Hematopoietic multipotent progenitor cell treated with erythropoietin and hydrocortisone succinate and interleukin-3 and kit ligand, for 15 days (in vitro differentiated cells): ENCODE results near the gene DDB1.
A peak's percentile ranks its signal among the peaks of the same experiment; 100 is the strongest.

Experiments used
- DNase-seq: peaks from one replicate; pipeline ENCODE4 v3.0.0-alpha.2; 2015; ENCODE audit warnings: low spot score

DDB1 gene

DNA sequence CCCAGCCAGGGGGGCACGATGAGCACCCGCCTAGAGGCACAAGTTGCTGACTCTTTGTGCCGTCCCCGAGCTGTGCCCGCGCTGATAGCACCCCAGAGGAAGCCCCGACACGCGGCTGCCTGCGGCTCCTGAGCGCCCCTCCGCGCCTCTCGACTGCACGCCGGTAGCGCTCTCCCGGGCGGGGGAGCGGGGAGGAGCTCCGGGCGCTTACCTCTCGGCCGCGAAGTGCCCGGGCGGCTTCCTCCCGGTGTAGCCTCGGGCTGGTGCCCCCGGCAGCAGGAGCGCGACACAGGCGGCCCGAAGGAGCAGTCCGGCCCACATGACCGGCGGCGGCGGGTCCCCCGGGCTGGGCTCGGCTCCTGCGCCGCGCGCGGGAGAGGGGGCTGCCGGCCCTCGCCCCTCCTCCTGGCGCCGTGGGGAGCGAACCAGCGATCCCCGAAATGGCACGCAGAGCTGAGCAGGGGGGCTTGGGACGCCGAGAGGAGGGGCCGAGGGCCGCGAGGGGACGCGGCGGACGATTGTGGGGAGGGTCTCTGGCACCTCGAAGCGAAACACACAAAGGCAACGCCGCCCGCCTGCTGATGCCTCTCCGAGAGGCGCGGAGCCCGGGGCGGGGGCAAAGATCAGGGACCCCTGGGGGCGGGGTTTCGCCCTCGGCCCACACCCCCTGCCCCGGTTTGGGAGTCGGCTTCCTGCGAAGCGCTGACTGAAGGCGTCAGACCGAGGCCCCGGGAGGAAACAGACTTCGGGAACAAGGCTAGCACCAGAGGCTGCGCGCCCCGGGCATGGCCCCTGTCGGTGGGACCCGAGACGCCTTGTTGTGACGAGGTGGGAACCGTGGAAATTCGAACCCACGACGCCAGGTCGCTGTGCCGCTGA lies 37.9 kb downstream of the DDB1 start, which contains the start of gene VWCE:
TSS of gene VWCE (minus strand) at position 600 of the 879 bp plus-strand sequence. CDS start at position 321, 279 bp downstream.
- DNase-seq: peak; percentile 90

DNA sequence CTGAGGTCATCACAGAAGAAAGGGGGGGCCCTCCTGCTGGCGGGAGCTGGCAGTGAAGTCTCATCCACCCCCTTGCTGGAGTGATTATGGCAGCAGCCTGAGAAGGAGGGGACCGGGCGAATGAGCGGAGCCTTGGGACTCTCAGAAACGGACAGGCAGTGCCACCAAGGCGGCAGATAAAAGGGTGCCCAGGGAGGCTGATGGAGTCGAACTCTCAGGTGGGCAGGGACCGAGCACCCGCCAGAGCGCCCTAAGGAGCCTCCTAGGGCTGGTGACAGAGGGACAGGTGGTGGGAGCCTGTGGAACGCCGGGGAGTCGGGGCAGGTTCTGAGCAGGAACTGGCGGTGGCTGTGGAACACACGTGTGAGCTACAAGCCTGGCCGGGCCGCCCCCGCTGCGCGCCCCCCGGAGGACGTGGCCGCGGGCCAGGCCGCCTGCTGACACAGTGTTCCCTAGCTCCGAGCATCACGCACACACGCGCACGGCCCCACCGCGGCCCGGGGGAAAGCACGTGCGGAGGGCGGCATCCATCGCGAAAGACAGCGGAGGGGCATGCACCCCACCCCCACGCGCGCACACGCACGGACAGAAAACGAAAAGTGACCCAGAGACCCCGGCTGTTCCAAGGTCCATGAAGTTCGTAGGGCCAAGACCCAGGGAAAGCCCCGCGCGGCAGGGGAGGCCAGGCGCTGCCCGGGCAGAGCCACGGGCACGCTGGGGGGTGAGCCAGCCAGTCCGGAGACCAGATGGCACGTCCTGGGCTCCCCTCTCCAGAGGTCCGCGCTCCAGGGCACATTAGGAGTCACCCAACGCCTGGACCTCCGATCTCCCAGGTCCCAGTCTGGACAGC lies 38.8 kb downstream of the DDB1 start:
- DNase-seq: peak; percentile 70

DNA sequence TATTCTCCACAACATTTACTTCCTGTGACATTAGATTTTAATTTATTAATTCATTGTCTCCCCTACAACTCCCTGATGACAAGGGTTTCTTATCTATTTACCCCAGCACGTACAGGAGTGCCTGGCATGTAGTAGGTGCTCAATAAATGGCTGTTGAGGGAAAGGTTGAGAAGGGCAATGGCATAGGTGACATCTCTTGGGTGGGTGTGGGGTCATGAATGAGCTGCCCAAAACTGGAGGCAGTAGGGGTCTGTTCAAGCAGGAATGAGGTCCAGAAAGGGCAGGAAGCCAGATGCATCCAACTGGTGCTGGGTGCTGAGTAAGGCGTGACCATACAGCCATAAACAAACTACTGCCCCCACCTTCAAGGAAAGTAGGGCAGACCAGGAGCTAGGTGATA lies 40.5 kb downstream of the DDB1 start:
- DNase-seq: peak; percentile 57

DNA sequence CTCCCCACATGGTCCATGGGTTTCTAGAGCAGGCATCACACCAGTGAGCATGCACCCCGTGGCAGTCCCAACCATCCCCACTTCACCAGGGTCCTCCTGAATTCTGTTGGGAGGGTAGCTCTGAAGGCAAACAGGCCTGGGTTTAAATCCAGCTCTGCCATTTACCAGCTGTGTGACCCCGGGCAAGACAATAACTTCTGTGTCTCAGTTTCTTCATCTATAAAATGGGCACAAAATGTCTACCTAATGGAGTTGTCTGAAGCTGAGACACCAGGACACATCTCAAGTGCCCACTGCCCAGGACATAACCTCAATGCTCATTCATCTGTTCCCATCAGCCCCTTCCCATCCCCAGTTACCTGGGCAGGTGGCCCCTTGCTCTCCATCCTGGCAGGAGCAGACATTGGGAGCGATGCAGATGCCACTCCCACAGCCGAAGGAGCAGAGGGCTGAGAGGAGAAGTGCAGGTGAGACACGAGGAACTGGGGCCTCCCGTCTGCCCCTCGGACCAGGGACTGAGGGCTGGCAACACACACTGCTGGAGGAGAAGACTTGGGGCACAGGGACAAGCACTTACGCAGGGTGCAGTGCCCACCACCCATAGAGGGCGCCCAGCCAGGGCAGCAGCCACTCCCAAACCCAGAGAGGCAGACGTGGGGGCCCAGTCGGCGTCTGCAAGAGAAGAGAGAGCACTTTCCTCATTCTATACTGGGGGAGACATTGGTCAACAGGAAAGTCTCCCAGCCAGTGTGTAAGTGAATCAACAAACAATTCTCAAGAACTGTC lies 41.8 kb downstream of the DDB1 start:
- DNase-seq: peak; percentile 52

DNA sequence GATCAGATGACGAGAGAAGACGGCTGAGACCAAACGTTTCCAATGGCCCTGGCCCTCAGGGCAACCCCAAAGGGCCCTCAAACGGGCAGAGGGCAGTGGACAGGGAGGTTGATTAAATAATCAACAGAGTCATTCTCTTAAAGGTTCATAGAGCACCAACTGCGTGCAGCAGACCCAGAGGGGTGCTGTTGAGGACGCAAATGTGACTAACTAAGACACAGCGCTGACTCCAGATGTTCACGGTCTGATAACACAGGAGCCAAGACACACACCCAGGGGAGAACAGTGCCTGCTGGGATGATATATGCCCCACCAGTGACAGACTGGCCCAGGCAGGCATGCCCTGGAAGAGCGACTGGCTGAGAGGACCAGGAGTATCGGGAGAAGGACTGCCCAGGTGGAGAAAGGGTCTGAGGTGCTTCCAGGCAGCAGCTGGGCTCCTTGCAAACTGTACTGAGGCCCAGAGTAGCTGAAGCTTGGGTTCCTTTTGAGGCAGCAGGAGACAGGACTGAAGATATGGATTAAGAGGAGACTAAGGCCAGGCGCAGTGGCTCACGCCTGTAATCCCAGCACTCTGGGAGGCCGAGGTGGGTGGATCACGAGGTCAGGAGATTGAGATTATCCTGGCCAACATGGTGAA lies 45.4 kb downstream of the DDB1 start:
- DNase-seq: peak; percentile 97

DNA sequence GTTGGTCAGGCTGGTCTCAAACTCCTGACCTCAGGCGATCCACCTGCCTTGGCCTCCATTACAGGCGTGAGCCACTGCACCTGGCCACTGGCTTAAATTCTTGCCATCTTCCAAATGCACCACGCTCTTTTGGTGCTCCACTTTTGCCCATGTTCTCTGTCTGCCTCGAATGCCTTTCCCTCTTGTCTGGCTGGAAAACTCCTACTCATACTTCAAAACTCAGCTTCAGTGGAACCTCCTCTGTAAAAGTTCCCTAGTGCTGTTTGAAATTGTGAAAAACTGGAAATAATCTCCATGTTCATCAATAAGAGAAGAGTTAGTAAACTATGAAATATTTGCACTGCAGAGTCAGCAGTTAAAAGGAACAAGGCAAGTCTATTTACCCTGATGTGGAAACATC lies 49.3 kb downstream of the DDB1 start:
- no peak for DNase-seq

DNA sequence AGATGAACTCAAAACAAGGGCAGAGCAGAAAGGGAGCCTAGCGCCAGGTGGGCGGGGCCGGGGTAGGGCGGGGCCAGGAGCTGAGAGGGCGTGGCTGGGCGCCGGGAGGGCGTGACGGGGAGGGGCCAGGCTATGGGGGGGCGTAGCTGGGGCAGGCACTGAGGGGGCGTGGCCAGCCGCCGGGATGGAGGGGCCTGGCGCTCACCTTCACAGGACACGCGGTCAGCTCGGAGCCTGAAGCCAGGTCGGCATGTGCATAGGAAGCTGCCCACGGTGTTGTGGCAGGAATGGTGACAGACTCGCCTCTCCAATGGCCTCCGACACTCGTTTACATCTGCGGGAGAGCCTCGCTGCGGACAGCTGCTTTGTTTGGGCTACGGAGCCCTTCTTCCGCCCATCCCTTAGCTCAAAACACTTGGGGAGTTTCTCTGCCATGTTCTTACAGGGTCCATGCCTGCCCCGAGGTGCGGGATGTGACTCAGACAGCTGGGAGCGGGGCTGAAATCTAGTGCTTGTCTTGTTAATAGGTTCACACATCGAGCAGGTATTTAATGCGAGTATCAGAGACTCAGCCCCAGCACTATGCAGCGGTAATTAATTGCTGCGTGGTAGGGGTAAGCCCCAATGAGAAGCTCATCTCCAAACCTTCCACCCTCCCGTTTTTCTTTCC lies 51.2 kb downstream of the DDB1 start:
- peak; percentile 84 for DNase-seq

DNA sequence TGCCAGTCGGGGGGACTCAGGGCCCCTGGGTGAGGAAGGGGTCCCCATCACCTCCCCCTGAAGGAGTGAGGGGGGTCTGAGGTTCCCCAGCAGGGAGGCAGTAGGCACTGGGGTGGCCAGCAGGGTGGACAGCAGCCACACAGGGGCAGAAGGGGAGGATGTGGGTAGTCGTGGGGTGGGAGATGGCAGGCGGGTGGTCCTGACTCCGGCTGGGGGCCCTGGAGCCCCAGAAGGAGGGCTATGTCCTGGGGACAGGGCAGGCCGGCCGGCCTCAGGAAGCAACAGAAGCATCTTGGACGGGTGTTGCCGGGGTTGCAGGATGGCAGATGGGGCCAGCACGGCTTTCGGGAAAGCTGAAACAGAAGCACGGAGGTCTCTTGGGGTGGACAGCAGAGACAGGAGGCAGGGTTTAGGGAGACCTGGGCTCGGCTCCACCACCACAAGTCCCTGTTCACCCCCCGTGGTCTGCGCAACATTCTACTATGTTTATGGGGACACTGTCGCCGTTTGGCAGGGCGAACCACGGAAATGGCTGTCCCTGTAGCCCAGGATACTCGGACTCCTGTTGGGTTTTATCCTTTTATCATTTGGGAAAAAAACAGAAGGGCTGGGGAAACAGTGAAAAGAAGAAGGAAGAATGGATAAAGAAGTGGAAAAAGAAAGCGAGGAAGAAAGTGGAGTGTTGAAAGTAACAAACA lies 51.9 kb downstream of the DDB1 start:
- DNase-seq: no peak

DNA sequence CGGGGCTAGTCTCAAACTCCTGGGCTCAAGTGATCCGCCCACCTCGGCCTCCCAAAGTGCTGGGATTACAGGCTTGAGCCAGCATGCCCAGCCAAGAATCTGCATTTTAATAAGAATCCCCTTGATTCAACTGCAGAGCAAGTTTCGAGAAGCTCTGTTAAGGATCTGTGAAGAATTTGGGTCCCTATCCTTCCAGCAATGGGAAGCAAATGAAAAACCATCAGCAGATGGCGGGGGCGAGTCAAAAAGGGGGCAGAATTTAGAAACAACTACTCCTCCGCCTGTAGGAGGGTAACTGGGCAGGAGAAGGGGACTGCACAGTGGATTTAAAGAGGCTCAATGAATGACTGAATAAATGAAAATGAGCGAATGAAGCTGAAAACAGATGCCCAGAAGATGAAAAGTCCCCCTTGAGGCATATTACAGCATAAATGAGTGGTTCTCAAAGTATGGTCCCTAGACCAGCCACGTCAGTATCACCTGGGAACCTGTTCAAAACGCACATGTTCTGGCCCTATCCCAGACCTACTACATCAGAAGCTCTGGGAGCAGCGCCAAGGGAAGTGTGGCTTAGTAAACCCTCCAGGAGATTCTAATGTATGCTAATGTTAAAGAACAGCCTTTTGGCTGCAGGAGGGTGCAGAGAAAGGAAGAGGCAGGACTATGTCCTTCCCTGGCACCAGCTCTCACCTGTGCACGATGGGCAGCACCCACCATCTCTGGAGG lies 52.8 kb downstream of the DDB1 start:
- DNase-seq: peak; percentile 52

DNA sequence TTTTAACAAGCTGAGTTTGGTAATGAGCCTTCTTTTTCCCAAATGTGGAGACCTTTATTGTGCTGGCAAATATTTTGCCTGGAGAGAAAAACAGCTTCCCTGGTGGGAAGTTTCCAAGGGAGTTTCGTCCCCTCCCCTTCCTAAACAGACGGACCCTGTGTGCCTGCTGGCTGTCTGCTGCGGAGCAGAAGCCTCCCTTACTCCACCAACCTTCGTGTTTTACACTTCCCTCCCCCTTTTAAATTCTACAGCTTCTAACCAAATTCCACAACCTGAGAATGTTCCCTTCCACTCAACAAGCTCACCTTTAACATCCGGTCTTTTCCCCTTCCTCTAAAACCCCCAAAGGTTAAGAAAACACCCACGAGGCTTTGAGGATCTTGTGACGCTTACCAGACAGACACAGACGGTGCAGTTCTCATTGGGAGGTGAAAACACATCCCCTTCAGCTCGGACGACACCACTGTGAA lies 54.9 kb downstream of the DDB1 start:
- DNase-seq: no peak

DNA sequence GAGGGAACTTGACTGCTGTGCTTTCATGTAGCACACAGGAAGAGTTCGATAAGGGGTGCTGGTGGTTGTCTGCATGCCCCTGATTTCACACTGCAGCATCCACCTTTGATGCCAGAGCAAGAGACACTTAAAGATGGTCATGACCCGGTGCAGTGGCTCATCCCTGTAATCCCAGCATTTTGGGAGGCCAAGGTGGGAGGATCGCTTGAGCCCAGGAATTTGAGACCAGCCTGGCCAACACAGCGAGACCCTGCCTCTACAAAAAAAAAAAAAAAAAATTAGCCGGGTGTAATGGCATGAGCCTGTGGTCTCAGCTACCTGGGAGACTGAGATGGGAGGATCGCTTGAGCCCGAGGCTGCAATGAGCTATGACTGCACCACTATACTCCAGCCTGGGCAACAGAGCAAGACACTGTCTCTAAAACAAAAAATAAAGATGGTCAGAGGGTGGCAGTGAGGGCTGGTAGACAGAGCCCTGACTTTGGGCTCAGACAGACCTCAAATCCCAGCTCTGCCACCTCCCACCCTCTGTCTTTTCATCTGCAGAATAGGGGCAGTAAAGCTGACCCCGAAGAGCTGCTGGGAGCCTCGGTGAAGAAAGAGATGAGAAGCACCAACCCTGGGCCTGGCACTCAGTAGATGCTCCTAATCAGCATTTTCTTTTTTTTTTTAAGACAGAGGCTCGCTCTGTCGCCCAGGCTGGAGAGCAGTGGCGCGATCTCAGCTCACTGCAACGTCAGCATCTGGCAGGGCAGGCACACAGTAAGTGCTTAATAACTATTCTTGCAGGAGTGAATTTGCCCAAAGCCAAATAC lies 55.5 kb downstream of the DDB1 start:
- no peak for DNase-seq

DNA sequence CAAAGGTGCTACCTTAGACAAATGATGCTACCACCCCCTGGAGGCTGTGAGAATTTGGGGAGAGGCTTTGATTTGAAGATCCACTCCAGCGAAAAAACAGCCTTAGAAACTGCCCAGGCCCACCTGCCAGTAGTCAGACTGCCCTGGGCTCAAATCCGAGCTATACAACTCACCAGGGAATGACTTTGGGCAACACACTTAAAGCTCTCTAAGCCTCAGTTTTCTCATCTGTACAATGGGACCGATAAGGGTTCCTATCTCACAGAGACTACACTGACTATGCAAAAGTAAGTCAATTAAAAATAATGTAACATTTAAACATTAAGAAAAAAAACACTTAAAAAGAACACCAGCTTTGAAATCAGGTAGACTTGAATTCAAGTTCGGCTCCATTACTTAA lies 57.7 kb downstream of the DDB1 start:
- no peak for DNase-seq

DNA sequence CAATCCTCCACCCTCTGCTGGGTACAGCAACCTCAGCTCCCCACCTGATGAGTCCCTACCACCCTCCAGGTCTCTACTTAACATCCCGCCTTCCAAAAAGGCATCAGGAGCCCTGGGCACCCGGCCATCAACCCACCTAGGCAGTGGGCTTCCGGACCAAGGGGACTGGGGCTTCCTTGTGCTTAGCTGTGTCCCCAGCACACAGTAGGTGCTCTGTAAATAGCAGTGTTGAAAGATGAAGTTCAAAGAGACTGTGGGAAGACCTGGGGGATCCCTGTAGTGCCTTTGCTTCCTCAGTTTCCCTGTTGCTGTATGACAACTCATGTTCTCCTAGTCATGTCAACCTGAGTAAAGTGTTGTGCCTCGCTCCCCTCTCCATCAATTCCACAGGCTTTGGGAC lies 58.8 kb downstream of the DDB1 start:
- no peak for DNase-seq

DNA sequence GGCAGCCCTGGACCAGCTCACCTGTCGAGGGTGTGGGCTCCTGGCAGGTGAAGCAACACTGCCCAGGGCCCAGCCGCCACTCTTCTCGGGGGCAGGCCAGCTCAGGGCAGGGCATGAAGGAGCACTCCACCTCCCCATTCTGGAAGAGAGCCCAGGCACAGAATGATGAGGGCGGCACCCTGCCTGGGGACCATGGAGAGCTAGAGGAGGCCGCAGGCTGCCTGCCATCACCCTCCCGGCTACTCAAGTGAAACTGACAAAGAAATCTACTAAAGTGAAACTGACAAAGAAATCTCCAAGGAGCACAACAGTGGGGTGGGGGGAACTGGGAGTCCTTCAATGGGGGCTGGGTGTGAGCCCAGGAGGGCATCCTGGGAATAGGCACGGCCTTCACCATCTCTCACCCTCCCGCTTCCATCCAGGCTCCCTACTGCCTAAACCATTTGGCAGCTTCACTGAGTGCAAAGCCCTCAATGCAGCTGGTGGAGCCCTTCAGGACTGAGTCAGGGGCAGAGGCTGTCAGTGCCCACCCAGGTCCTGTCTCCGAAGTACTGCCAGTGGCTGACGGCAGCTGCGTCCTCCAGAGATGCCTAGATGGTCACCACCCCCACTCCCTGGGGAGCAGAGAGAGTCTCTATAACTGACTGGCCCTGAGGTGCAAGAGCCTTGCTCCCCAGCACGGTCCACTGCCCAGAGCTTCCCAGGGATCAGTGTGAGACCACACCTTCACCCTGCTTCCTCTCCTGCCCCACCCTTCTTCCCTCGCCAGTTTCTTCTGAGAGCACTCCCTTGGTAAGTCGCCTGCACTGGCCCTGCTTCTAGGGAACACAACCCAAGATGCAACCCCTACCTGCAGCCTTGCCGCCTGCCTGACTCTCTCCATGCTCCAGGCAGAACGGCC lies 59.5 kb downstream of the DDB1 start:
- DNase-seq: no peak

DNA sequence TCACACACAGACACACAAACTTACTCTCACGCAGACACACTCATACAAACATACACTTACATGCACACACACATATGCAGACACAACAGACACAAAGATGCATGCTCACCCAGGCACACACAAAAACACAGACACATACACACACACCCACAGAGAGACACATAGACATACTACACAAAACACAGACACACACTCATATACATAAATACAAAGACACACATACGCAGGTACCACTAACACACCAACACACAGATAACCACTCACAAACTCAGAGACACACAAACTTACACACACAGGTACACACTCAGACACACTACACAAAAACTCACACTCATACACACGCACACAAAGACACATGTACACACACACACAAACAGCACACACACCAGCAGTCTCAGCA lies 60.2 kb downstream of the DDB1 start:
- no peak for DNase-seq

DNA sequence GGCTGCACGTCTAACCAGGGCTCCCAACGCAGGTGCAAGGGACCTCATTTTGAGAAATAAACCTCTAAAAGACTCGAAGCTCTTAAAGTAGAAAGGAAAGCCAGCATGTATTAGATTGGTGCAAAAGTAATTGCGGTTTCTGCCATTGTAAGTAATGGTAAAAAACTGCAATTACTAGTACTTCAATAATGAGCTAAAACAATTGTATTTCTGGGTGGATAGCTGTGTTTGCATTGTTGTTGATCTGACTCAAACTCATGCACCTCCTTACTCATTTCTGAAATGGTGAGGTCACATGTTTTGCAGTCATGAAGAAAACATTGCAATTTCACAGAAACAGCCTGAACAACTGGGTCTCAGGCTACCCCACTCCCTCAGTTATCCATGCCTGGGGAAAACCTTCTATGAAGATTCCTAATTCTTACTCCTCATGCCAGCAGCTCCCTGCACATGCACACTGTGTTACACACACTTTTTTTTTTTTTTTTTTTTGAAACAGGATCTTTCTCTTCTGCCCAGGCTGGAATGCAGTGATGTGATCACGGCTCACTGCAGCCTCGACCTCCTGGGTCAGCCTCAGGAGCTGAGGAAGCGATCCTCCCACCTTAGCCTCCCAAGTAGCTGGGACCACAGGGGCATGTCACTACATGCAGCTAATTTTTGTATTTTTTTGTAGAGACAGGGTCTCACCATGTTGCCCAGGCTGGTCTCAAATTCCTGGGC lies 62.4 kb downstream of the DDB1 start:
- no peak for DNase-seq
